GM18858 (cell line): Measurements from ENCODE around the gene PRMT9.
A peak's percentile ranks its signal among the peaks of the same experiment; 100 is the strongest.

Source experiments
- ATAC-seq: cut with Tn5 transposase; IDR thresholded peaks from one replicate; pipeline ENCODE4 v1.9.1; 2021; ENCODE audit not compliant: unreplicated experiment

PRMT9 gene

DNA sequence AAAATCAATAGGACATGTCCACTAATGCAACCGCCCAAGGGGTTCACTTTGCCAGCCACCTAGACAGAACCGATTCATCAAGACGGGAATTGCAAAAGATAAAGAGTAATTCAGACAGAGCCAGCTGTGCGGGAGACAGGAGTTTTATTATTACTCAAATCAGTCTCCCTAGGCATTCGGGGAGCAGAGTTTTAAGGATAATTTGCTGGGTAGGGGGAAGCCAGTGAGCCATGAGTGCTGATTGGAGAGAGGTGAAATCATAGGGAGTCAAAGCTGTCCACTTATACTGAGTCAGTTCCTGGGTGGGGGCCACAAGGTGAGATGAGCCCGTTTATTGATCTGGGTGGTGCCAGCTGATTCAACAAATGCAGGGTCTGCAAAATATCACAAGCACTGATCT lies 58.2 kb downstream of the PRMT9 start:
- no peak for ATAC-seq

DNA sequence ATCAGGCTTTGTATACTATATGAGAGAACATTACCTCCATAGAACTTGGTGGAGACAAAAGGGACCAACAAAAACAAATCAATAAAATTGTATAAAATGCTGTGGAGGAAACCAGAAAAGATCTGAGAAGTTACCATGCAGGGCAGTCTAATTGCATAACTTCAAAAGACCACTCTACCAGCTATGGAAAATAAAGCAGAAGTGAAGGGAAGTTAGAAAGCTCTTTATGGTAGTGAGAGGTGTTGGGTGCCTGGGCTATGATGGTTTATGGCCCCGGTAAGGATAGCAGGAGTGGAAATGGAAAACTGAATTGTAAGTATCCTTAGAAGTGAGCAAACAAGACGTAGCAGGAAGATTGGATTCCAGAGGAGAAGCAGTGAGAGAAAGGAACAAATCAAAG lies 63.6 kb downstream of the PRMT9 start:
- no peak for ATAC-seq

DNA sequence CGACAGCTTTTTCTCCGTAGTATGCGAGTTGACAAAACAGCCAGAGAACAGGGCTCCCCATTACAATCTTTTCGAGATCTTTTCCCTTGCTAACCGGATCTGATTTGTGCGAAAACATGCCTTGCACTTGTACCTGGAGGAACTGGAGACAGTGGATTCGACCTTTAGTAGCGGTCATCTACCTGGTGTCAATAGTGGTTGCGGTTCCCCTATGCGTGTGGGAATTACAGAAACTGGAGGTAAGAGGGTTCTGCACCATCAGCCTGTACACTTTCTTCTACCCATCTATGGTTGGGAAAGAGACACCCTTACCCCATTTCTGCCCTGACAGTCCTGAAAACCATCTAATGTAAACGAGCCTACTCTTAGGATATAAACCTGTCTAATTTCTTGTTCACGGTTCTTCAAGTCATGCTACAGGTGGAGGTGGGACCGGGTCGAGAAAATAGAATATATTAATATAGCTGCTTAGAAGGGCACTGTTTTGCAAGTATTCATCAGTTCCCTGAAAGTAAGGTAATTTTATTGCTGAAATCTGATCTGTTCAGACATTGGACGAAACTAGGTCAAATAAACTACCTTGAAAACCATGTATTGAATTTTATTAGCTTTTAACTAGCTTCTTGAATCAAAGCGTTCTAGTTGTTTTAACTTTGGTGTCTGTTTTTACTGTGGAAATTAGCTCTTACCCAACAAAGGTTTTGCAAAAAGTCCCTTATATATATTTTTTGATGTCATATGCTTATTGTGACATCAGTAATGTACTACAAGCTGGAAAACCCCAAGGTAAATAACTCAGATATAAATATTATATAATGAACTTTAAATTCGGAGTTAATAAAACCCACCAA lies 65.9 kb downstream of the PRMT9 start:
- ATAC-seq, result peak; percentile 6

DNA sequence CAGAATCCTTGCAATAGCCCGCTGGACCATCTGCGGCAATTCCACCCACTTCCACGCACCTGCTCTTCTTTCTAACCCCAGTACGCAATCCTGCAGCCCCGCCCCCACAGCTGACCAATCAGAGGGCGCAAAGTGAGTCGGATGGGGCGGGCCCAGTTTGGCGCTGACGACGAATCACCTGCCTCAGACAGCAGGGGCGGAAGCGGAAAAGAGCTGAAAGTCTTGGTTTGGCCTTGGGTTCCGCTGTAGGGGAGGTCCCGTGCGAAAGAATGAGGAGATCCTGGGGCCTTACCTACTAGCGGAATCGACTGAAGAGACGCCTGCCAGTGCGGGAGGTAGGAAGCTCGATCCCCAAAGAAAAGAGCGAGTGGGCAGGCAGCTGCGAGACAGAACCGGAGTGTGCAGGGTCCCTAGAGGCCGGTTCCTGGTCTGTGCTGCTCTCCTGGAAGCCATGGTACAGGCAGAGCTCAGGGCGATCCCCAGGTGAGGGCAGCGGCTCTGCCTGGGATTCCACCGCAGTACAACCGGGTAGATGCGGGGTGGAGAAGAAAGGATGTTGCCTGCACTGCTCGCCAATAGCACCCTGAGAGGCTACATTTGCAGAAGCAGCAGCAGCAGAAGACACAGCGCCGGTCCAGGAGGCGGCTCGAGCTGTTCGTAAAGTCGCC lies 66.7 kb downstream of the PRMT9 start, which contains the start of gene TMEM184C:
TSS of gene TMEM184C (plus strand) at position 225 of the 668 bp plus-strand sequence. CDS start 560 bp downstream, outside the sequence.
- ATAC-seq, result peak; percentile 99

DNA sequence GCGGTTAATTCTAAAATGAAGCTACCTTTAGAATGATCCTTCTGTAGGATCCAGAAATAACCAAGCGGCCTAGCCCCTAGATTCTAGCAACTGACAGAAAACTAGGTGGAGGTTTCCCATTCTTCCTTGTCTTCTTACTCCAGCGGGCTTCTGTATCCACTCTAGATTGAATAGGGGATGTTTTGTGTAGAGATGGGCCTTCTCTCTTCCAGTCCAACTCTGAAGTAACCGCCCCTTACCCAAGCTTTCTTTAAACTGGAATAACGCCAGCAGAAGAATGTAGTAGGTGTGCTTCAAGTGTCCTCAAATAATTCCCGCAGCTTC lies 67.2 kb downstream of the PRMT9 start:
- no peak for ATAC-seq

DNA sequence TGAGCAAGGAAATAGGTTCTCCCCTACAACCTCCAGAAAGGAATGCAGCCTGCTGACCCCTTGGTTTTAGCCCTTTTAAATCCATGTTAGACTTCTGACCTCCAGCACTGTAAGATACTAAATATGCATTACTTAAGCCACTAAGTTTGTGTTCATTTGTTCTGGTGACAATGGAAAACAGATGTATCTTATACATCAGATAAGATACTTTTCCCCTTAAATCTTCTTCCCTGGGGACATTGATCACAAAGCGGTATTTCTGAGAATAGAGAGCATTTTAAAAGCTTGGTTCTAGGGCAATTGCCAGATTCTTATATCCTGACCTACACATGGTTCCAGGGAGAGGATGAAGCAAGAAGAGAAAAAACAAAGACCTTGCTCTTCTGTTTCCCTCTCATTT lies 73.3 kb downstream of the PRMT9 start:
- no peak for ATAC-seq

DNA sequence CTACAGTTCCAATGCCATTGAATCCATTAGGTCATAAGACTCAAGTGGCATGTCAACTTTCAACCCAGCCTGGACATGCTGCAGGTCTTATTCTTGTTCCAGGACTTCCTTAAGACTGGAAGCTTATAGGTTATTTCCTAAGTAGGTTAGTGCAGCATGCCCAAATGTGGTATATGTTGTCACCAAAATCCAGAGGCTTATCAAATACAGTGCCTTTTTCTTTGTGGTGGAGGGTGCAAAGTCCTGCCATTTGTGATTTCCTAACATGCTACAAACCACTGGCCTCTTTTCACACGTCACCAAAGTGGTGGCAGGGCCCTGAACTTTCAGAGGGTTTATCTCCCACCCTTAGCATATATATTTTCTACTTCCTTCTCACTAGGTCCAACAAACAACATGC lies 76.5 kb downstream of the PRMT9 start:
- ATAC-seq, result no peak

DNA sequence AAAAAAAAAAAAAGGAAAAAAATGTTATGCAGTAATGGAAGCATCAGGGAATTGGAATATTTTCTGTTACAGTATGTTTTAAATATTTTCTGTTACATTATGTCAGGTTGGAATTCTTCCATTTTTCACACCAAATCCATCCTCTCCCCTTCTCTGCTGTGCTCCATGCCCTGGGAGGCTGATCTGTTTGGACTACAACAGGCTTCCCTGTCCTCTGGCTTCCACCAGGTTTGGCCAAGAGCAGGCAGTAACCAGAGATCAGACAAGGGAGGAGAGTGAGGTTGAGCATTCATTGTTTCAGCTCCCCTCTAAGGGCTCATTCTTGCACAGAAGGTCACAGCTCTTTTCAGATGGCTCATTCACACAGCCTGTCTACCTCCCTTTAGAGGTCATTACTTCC lies 78.5 kb downstream of the PRMT9 start:
- ATAC-seq, result no peak

DNA sequence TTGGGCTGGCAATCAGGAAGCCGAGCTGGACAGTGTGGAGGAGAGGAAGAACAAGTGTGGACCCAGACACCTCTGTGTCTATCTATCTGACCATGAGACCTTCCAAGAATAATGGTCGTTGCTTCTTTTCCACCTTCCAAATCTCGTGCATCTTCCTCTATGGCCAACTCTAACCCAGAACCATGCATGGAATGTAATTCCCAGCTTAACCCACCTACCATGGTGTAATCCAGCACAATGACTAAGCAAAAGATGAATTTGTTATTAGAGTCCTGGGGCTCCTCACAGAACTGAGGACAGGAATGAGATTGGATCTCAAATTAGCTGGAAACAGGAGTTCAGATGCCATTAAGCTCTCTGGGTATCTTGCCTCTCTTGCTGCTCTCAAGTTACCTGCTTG lies 84.2 kb downstream of the PRMT9 start:
- ATAC-seq, result no peak

DNA sequence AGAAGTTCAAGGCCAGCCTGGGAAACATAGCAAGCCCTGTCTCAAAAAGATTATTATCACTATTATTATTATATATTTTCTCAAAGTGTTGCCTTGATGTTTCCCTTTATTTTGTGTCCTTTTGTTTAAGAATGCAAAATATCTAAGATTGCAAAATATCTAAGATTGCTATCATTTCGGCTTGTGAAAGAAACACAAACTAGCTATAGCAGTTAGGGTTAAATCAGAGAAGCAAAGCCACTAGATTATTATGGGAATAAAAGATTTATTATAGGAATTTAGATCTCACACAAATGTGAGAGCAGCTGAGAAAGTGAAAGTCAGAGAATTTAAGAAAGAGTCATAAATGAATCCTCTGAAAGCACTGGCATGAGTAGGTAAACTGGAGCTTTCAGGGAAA lies 84.8 kb downstream of the PRMT9 start:
- ATAC-seq, result no peak

DNA sequence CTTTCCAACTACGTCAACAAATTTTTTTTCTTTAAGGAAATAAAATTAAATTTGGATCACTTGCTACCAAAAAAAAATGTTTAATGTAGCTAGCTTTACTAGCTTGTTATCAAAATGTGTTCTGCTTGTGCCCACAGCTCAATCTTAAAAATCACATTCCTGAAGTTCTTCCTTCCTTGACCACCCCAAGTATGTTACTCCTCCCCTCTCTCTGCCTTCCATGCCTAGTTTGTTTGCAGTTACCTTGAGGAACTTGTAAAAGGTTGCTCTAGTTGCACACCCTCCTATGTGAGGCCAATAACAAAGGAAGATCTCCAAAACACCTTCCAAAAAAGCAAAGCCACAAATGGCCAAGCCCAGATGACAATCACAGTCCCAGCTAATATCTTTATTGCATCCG lies 86.4 kb downstream of the PRMT9 start:
- no peak for ATAC-seq

DNA sequence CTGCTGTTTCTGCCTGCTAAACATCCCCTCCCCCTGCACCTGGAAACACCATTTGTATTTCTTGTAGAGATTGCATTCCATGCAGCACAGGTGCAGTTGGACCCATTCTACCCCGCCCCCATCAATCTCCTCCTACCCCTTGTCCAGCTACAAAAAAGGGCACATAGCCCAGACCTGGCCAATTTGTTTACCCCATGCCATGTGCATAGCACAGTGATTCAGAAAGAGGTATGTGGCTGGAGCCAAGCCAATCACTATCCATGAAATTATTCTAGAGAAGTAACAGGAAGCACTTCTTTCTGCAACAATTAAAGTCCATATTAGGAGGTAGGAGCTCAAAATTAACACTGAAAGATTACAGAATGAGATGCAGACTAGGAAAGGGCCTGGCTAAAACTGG lies 87.0 kb downstream of the PRMT9 start:
- no peak for ATAC-seq

DNA sequence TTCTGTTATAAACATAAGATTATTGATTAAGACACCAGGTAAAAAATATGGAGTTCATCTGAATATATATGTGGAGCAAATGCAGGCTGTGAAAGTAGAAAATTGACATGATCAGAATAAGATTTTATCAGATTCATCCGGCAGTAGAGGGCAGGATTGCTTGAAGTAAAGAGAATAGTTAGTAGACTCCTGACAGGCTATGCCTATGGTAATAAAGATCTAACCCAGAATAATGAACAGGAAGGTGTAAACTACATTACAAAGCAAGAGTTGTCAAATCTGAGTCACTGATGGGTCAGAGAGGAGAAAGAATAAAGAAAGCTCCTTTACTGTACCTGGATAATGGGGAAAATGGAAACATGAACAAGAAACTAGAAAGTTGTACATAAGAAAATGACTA lies 87.6 kb downstream of the PRMT9 start:
- no peak for ATAC-seq

DNA sequence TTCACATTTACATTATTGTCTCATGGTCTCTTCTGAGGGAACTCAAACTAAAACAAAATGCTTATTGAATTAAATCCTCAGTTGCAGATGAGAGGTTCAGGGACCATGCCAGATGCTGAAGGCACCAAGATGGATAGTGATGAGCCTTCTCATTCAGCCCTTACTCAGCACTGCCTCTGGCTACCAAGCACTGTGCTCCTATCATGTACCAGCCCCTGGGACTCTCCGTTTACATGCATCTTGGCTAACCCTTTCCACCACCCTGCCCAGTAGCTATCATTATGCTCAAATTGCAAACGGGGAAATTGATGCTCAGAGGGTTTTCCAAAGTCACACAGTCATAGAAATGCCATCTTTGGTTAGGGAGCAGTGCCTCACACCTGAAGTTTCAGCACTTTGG lies 89.4 kb downstream of the PRMT9 start:
- ATAC-seq, result no peak

DNA sequence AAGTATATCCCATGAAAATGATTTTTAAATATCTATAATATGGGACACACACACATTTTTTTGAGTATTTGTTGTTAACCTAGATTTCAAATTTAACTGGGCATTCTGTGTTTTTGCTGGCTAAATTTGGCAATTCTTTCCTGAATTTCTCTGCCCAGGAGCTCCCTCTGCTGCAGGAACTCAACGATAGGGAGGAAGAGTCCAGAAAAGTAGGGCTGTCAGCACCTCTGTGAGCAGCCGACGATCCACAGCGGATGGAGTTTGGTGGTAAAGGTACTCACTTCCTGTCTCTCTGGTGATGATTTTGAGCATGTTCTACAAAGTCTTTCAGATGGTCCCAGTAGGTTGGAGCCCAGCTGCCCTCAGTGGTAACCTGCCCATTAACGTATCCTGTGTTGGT lies 89.9 kb downstream of the PRMT9 start:
- ATAC-seq, result no peak

DNA sequence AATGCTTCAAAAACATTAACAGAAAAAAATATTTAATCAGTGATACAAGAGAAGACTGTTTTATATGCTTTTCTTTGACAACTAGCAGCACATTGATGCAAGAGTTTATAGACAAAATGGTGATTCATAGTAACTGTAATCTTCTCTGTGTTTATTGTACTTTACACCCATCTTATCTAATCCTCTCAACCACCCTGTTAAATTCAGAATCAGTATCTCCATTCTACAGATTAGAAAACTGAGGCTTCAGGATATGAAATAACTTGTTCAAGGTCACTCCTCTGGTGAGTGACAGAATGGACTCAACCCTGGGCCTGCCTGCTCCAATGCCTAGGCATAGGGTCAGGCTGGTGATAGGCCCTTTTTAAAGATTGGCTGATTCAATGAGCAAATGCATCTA lies 92.9 kb downstream of the PRMT9 start:
- no peak for ATAC-seq

DNA sequence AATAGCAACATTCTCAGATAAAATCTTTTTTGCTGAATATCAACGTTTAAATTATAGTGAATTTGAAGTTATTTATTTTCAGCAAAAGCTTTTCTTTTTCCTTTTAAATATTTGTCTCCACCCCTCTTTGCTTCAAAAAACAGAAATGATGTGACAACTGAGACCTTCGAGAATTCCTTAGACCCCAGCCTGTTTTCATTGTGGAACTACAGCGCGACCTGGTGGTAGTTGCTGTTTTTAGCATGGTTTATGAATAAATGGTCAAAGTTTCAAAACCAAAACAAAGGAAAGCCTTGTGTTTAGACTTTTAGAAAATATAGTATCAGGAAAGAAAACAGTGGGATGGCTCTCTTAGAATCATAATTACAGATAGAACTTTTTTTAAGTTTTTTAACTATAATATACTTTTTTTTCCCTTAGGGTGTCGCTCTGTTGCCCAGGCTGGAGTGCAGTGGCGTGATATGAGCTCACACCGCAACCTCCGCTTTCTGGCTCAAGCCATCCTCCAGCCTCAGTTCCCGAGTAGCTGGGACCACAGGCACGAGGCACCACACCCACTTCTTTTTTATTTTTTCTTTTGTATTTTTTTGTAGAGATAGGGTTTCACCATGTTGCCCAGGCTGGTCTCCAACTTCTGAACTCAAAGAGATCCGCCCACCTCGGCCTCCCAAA lies 93.6 kb downstream of the PRMT9 start:
- no peak for ATAC-seq

DNA sequence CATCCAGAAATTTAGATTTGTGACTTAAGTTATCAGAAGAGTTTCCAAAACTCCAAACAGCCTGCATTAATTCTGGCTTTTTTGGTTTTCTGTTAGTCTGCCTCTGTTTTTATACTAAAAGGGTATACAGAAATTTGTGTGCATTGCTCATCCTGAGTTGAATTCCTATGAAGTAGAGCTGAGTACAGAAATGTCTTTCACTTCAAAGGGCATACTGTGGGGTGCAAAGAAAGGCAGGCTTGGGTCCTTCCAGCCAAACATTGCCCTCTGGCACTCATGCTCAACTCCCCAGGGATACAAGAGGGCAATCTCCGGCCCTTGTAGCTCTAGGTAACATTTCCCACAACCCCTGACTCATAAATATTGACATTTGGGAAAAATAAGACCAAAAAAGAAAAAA lies 94.4 kb downstream of the PRMT9 start:
- ATAC-seq, result no peak
